NB4 (cell line): ENCODE measurements around the gene RPS28.
"Not testable (repeated sequence)": the region's sequence is repeated elsewhere in the genome, so short reads cannot be mapped to it uniquely, and the experiment has no call there.

ENCODE experiments used
- DNase-seq: peaks from one replicate; pipeline ENCODE4 v3.0.0; 2010; ENCODE audit warnings: low read depth
- H3K4me3 ChIP-seq: one replicate; pipeline ENCODE4 v1.5.1; 2011; ENCODE audit warnings: mild to moderate bottlenecking, low read depth, low read length, moderate library complexity
- CTCF ChIP-seq: IDR thresholded peaks from one replicate; pipeline ENCODE4 v1.5.1; 2012; ENCODE audit warnings: low read depth, low read length
- MAX ChIP-seq: IDR thresholded peaks from 2 replicates; pipeline ENCODE4 v1.6.1; 2011; ENCODE audit warnings: low read depth, low read length
- MYC ChIP-seq: IDR thresholded peaks from 2 replicates; pipeline ENCODE4 v1.6.1; 2011; ENCODE audit warnings: low read depth, low read length
- POLR2A ChIP-seq: IDR thresholded peaks from 2 replicates; pipeline ENCODE4 v1.6.1; 2011; ENCODE audit warnings: mild to moderate bottlenecking; ENCODE audit not compliant: insufficient read length; ENCODE audit errors: extremely low read depth

RPS28 gene

GRCh38 chr19:8342316-8342683, 21.0 kb downstream of the RPS28 start:
- H3K4me3 ChIP-seq: no peak overlapping the region
- TF ChIP-seq CTCF (no peak), MYC (no peak), POLR2A (no peak), MAX (no peak)
- no peak for DNase-seq

GRCh38 chr19:8342684-8343482, 21.6 kb downstream of the RPS28 start, which contains the start of gene KANK3:
Gene KANK3 (minus strand): TSS chr19:8343262. CDS start chr19:8337828, 5,434 bp downstream.
- no peak for TF ChIP-seq MYC
- TF ChIP-seq CTCF: no peak
- no peak for TF ChIP-seq POLR2A
- no peak for TF ChIP-seq MAX
- H3K4me3 ChIP-seq: no peak within 1 kb of the TSS
- DNase-seq: peak; percentile 96

- no peak for DNase-seq
- TF ChIP-seq MYC: no peak
- no peak for TF ChIP-seq POLR2A
- TF ChIP-seq MAX: no peak
- no peak for TF ChIP-seq CTCF
- no peak overlapping the region for H3K4me3 ChIP-seq
These were observed 22.2 kb downstream of the RPS28 start for GRCh38 chr19:8343483-8343844.

GRCh38 chr19:8349629-8350372, 28.5 kb downstream of the RPS28 start:
- not testable (repeated sequence) for H3K4me3 ChIP-seq, DNase-seq

GRCh38 chr19:8352134-8352827, 31.0 kb downstream of the RPS28 start:
- DNase-seq: no peak
- no peak overlapping the region for H3K4me3 ChIP-seq
- TF ChIP-seq MYC (no peak), POLR2A (no peak), MAX (no peak), CTCF (no peak)

- DNase-seq, H3K4me3 ChIP-seq: not testable (repeated sequence)
These were observed 31.5 kb downstream of the RPS28 start for GRCh38 chr19:8352845-8353244.
